Epithelial cell of proximal tubule (primary cell): ENCODE results near the gene SLC24A3. TPM values are rescaled to one million over a fixed set of nuclear protein-coding genes. Genes with fewer than 3 reads are reported as not detected.

Source experiments
- DNase-seq: peaks from one replicate; pipeline ENCODE4 v3.0.0-alpha.2; 2011; ENCODE audit warnings: low read depth
- H3K4me3 ChIP-seq: 2 replicates; pipeline ENCODE4 v1.5.1; 2011; ENCODE audit warnings: low read depth, mild to moderate bottlenecking, low read length
- CTCF ChIP-seq: conservative IDR thresholded peaks from 2 replicates; pipeline ENCODE4 v1.5.1; 2012; ENCODE audit warnings: low read depth, mild to moderate bottlenecking, low read length
- total RNA-seq: library from RNA; depleted of rRNA; stranded (reverse); fragments of >200 nt; gene quantifications from 2 replicates; pipeline ENCODE4 v1.2.3, GENCODE V29; 2015

The SLC24A3 gene
- total RNA-seq, 1 donor from 2014 or later = not detected

GRCh38 chr20:19401096-19401495 is 188.7 kb downstream of the SLC24A3 start:
- H3K4me3 ChIP-seq = no peak overlapping the region
- TF ChIP-seq CTCF = no peak
- DNase-seq = no peak

GRCh38 chr20:19403549-19403948 is 191.1 kb downstream of the SLC24A3 start:
- DNase-seq = no peak
- no peak overlapping the region for H3K4me3 ChIP-seq
- TF ChIP-seq CTCF = no peak

- no peak overlapping the region for H3K4me3 ChIP-seq
- TF ChIP-seq CTCF = no peak
- DNase-seq = no peak
These were observed 192.4 kb downstream of the SLC24A3 start for GRCh38 chr20:19404826-19405225.

GRCh38 chr20:19405958-19406357 is 193.5 kb downstream of the SLC24A3 start:
- H3K4me3 ChIP-seq = no peak overlapping the region
- TF ChIP-seq CTCF = no peak

GRCh38 chr20:19406381-19406780 is 193.9 kb downstream of the SLC24A3 start:
- DNase-seq = no peak
- TF ChIP-seq CTCF = no peak
- H3K4me3 ChIP-seq = no peak overlapping the region

More at GRCh38 chr20:19405958-19406357, 193.5 kb downstream of the SLC24A3 start:
- DNase-seq = no peak

- no peak for DNase-seq
- no peak for TF ChIP-seq CTCF
- no peak overlapping the region for H3K4me3 ChIP-seq
These were observed 194.8 kb downstream of the SLC24A3 start for GRCh38 chr20:19407196-19407595.

- no peak for DNase-seq
- no peak for TF ChIP-seq CTCF
- H3K4me3 ChIP-seq = no peak overlapping the region
These were observed 195.3 kb downstream of the SLC24A3 start for GRCh38 chr20:19407736-19408135.
